Measurements from ENCODE around the gene SLC25A23.

DNA sequence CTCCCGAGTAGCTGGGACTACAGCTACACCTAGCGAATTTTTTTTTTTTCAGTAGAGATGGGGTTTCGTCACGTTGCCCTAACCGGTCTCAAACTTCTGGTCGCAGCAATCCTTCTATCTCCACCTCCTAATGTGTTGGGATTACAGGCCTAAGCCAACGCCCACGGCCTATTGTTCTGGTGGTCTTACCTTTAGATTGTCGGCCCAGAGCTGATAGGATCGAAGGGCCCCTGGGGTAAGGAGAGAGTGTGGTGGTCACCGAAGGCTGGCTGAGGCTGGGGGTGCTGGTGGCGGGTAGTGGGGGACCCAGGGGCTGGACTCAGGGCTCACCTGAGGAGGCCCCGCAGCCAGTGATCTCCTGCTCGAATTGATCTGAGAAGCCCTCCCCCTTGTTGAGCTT is 11.5 kb upstream of the SLC25A23 start:
- no peak for TF ChIP-seq POLR2AphosphoS5 (IDR thresholded peaks at IDR 0.05)
- TF ChIP-seq POLR2A (IDR thresholded peaks at IDR 0.05) = no peak
- TF ChIP-seq, protein P1, sequence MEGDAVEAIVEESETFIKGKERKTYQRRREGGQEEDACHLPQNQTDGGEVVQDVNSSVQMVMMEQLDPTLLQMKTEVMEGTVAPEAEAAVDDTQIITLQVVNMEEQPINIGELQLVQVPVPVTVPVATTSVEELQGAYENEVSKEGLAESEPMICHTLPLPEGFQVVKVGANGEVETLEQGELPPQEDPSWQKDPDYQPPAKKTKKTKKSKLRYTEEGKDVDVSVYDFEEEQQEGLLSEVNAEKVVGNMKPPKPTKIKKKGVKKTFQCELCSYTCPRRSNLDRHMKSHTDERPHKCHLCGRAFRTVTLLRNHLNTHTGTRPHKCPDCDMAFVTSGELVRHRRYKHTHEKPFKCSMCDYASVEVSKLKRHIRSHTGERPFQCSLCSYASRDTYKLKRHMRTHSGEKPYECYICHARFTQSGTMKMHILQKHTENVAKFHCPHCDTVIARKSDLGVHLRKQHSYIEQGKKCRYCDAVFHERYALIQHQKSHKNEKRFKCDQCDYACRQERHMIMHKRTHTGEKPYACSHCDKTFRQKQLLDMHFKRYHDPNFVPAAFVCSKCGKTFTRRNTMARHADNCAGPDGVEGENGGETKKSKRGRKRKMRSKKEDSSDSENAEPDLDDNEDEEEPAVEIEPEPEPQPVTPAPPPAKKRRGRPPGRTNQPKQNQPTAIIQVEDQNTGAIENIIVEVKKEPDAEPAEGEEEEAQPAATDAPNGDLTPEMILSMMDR (IDR thresholded peaks at IDR 0.05) = no peak
- TF ChIP-seq EP300 (IDR thresholded peaks at IDR 0.05) = no peak
